ENCODE data around the gene TGFBR1. TPM values are rescaled to one million over a fixed set of nuclear protein-coding genes. Genes with fewer than 3 reads are reported as not detected.

TGFBR1 gene
- total RNA-seq, 1 donor from 2014 or later = 44.2 TPM

DNA sequence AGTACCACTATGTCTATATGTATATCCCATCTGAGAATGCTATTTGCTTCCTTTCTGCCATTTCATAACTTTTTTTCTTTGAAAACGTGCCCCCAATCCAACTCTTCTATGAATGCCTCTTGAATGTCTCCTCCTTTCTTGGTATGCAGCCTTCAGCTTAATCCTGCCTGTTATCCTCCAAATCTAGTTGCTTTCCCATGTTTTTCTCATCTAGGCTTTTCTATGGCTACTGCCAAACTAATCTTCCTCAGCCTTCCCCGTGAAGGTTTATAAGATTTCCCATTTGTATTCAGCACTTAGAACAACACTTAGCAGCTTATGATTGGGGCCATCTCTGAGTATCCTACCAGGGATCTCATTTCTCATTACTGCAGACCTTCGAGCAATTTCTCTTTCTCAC, 2.5 kb downstream of the TGFBR1 start:
- DNase-seq = no peak

DNA sequence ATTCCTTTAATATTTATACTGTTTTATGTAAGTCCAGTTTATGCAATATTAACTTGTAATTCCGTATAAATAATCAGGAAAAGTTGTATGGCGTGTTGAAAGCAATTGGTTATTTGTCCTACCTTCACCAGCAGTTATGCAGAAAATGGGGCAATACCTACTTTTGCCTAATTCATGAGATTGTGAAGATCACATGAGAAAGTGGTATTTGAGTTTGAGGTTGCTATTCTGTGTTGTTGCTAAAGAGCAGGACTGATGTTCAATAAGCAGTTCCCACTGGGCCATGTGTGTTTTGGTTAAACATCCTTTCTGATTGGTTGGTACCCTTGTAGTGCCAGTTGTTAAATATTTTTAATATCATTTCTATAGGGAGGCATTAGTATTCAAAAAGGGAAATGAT, 3.2 kb downstream of the TGFBR1 start:
- no peak for DNase-seq

DNA sequence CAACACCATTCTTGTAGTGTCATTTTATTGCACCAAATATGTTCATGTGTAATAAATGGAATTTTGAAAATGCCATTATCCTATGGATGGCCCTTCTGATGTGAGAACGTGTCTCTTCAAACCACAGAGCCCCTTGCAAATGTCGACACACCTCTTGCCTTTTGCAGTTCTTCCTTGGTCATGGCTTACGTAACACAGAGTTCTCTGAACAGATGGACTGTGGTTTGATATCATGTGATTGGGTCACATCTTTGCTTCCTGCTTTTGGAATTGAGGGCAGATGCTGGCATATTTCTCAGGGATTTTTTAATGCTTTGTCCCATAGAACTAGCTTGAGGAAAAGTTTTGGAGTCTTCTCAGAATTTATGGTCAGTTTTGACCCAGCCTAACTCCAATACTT, 4.6 kb downstream of the TGFBR1 start:
- no peak for DNase-seq

DNA sequence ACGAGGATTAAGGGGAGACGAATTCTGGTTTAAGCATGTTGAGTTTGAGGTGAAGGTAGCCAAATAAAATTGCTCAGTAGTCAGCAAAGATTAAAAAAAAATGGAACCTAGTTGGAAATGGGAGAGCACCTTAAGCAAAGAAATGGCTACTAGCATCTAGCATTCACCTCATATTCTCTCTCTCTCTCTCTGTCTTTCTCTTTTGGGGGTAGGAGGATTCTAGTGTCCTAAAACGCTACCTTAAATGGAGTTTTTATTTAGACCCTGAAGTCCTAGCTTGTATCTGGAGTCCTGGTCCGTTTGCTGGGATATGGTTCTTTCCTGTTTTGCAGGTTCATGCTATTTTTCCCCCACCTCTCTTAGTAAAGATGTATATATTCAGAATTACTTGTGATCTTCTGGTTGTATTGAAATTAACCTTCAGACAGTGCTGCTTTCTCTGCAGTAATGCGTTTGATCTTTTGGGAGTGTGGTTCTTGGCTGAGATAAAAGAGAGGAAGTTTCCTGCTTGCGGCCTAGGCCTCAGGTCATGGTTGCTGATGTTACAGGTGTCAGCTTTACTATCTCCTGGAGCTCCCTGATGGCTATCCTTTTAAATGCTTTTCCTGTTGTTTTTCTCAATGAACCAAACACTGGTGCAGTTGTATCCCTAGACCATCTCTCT, 8.0 kb downstream of the TGFBR1 start:
- no peak for DNase-seq

DNA sequence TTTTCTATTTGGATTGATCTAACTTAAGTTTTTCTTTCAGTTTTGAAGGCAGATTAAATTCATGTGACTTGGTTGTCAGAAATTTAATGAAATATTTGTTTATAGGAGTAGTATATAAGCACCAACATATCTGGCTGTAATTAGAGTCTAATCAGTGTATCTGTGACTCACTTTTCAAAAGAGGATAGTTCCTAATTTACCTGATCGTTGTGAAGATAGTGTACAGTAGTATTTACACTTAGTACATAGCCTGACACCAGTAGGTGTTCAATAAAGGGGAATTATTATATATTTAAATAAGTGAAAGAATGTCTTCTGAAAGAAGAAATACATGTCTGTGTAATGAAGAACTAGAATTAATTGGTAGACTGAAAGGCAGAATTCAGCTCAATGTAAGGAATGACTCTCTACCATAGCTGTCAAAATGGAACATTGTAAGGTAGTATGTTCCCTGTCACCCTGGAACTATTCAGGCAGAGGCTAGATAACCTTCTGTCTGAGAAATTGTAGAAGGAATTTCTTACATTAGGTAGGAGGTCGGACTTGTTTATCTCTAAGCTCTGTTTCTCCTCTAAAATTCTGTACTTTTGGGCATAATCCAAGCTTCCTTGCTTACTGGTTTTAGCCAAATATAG, 8.6 kb downstream of the TGFBR1 start:
- DNase-seq = no peak

DNA sequence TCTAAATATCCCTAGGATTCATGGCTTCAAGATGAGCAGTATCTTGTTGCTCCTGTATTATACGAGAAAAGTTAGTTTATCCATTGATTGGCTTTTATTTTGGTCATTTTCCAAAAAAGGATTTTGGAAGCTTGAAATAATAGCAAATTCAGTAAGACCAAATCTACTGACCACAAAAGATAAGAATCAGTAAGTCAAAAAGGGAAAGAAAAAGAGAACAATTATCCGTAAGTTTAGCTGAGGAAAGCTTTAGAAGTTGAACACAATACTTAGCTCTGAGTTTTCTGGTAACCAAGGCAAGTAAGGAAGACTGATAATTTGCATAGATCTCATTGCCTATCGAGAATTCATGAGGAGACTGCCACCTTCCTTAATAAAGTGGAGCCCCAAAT, 9.1 kb downstream of the TGFBR1 start:
- no peak for DNase-seq

- DNase-seq = no peak
These were observed 10.1 kb downstream of the TGFBR1 start for GRCh38 chr9:99114846-99115500.

DNA sequence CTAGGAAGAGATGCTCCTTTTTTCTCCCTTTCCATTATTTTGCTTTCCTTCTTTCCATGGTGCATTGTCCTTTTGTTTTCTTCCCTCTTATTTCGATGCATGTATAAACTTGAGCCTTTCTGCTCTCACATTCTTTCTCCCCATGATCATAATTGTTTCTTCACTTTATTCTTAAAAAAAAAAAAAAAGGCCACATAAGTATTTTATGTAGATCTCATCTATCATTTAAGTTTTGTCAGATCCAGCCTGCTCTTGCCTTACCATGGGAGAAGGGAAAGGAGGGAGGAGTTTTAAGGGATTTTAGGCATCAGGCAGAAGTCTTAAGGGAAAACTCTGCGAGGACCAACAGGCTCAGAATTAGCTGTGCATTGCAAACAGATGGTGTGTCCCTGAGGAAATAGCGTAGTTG, 11.1 kb downstream of the TGFBR1 start:
- DNase-seq = peak; percentile 30

GRCh38 chr9:99118782-99119466, 14.0 kb downstream of the TGFBR1 start:
- no peak for DNase-seq

GRCh38 chr9:99119976-99120655, 15.2 kb downstream of the TGFBR1 start:
- no peak for DNase-seq

GRCh38 chr9:99121604-99122003, 16.7 kb downstream of the TGFBR1 start:
- no peak for DNase-seq

- no peak for DNase-seq
These were observed 19.8 kb downstream of the TGFBR1 start for GRCh38 chr9:99124534-99125255.

- no peak for DNase-seq
These were observed 20.5 kb downstream of the TGFBR1 start for GRCh38 chr9:99125446-99125845.

DNA sequence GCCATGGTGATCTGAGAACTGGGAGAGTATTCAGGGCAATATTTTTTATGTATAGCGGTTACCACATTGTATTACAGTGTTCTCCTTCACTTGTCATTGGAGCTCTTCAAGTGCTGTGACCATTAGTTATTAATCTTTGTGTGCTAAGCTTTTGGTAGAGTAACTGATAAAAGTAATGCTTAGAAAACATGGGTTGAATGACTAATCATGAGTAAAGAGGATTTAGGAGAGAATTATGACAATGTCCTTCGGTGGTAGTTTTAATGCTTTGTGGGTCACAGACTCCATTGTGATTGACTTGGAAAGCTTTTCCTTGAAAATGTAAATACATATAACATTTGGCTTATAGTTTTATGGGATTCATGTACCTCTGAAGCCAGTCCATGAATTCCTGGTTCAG, 21.4 kb downstream of the TGFBR1 start:
- DNase-seq = no peak

DNA sequence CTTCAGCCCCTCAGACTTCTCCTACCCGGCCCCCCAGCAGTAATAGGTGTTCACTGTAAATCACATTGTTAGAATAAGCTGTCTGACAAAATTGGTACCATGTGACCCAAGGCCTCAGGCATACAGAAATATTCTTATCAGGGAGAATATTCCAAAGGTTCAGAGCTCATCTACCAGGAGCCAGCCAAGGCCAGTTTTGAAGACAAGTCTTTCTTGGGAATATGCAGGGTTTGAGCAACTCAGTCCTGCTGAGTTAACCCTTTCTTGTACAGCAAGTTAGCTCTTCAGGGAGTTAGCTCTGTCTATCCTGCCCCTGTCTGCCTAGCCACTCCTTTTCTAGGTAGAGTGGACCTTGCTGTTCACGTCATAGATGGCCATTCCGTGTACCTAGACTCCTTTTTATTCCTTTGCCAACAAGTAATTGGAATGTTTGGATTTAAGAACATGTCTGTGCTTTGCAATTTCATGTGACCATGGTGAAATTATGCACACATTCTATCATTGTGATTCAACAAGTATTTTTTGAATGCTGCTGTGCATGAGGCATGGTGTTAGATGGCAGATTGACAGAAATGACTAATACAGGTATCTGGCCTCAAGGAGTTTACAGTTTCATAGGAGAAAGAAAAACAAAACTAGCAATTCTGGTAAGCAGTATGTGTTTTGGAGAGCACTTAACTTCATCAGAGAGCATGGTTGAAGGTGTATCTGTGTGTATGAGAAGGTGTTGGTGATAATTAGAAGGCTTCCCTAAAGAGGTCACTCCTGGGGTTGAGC, 22.6 kb downstream of the TGFBR1 start:
- no peak for DNase-seq

DNA sequence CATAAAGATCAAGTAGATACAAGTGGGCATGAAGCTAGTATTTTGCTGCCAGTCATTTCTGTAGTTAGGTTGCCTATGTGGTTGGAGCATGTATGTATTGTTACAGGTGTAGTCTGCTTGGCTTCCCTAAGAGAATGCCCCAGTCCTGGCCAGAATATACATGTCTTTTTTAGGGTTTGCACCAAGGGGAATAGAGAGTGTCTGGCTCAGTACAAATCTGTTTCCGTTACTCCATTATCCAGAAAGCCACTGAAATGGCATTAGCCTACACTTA, 23.2 kb downstream of the TGFBR1 start:
- no peak for DNase-seq

- no peak for DNase-seq
These were observed 24.2 kb downstream of the TGFBR1 start for GRCh38 chr9:99129091-99129490.

GRCh38 chr9:99130069-99130468, 25.2 kb downstream of the TGFBR1 start:
- no peak for DNase-seq

- no peak for DNase-seq
These were observed 28.2 kb downstream of the TGFBR1 start for GRCh38 chr9:99133145-99133544.

- no peak for DNase-seq
These were observed 30.0 kb downstream of the TGFBR1 start for GRCh38 chr9:99134893-99135341.

GRCh38 chr9:99135456-99135855, 30.5 kb downstream of the TGFBR1 start:
- DNase-seq = no peak
